ENCODE measurements around the gene DNM3. TPM values are rescaled to one million over a fixed set of nuclear protein-coding genes. Genes with fewer than 3 reads are reported as not detected.

DNM3 gene
- total RNA-seq, 1 donor from 2014 or later = 15.4 TPM

DNA sequence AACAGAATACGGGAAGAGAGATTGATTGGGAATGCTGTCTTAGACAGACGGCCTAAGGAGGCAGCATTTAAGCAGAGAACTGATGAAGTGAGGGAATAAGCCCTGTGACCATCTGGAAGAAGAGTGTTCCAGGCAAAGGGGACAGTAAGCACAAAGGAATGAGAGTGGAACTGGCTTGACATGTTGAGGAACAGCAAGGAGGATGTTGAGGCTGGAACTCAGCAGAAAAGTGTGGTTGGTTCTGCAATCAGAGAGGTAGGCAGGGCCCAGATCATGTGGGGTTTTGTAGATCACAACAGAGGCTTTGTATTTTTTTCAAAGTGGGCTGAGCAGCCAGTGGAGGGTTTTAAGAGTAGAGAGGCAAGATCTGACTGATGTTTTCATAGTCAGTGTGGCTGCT lies 157.4 kb downstream of the DNM3 start:
- DNase-seq = no peak
- TF ChIP-seq, protein P1, sequence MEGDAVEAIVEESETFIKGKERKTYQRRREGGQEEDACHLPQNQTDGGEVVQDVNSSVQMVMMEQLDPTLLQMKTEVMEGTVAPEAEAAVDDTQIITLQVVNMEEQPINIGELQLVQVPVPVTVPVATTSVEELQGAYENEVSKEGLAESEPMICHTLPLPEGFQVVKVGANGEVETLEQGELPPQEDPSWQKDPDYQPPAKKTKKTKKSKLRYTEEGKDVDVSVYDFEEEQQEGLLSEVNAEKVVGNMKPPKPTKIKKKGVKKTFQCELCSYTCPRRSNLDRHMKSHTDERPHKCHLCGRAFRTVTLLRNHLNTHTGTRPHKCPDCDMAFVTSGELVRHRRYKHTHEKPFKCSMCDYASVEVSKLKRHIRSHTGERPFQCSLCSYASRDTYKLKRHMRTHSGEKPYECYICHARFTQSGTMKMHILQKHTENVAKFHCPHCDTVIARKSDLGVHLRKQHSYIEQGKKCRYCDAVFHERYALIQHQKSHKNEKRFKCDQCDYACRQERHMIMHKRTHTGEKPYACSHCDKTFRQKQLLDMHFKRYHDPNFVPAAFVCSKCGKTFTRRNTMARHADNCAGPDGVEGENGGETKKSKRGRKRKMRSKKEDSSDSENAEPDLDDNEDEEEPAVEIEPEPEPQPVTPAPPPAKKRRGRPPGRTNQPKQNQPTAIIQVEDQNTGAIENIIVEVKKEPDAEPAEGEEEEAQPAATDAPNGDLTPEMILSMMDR (IDR thresholded peaks at IDR 0.05) = no peak
- Histone ChIP-seq H3K27ac (no peak overlapping the region), H3K9me3 (no peaks in the 10 kb centered on the region), H3K36me3 (no peaks in the 10 kb centered on the region), H3K27me3 (no peaks in the 10 kb centered on the region), H3K4me1 (no peaks in the 10 kb centered on the region), H3K4me3 (no peak overlapping the region)
- ATAC-seq = no peak
- intact Hi-C loops (cut with DNase I) = no loop called here

DNA sequence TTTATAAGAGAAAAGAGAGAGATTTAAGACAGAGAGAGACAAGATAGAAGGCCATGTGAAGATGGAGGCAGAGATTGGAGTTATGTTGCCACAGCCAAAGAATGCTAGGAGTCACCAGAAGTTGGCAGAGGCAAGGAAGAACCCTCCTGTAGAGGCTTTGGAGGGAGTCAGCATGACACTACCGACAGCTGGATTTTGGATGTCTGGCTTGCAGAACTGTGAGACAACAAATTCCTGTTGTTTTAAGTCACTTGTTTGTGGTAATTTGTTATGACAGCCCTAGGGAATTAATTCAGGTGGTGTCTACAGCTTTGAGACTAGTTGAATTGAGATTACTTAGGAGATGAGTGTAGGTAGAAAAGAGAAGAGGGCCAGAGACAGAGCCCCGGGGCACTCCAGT lies 158.5 kb downstream of the DNM3 start:
- intact Hi-C loops (cut with DNase I) = loop anchor here (10.0 kb wide), 1 partner anchor 405 kb away; no protein-coding TSS in a partner anchor
- no peak overlapping the region for H3K27ac ChIP-seq
- no peak for ATAC-seq
- TF ChIP-seq, protein P1 (IDR thresholded peaks at IDR 0.05) = no peak
- no peak for DNase-seq
- H3K27me3 ChIP-seq = no peaks in the 10 kb centered on the region
- no peaks in the 10 kb centered on the region for H3K9me3 ChIP-seq
- H3K4me1 ChIP-seq = no peaks in the 10 kb centered on the region
- no peak overlapping the region for H3K4me3 ChIP-seq
- no peaks in the 10 kb centered on the region for H3K36me3 ChIP-seq

DNA sequence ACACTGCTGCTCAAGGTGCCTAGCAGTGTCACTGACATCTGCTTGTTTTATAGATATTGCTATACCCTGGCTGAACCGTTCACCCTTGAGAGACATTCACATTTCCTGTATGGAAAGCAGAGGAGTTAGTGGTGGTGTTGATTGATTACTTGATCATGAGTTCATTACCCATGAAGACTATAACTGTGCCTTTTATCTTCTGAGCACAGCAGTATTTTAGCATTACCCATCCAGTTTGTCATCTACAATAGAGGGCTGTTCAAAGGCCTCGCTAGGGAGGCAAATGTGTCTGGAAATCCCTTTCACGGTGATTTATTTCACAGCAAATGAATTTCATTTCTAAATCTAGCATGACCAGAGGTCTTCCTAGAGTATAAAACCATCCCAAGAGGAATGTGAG lies 160.0 kb downstream of the DNM3 start:
- TF ChIP-seq, protein P1 (IDR thresholded peaks at IDR 0.05) = no peak

DNA sequence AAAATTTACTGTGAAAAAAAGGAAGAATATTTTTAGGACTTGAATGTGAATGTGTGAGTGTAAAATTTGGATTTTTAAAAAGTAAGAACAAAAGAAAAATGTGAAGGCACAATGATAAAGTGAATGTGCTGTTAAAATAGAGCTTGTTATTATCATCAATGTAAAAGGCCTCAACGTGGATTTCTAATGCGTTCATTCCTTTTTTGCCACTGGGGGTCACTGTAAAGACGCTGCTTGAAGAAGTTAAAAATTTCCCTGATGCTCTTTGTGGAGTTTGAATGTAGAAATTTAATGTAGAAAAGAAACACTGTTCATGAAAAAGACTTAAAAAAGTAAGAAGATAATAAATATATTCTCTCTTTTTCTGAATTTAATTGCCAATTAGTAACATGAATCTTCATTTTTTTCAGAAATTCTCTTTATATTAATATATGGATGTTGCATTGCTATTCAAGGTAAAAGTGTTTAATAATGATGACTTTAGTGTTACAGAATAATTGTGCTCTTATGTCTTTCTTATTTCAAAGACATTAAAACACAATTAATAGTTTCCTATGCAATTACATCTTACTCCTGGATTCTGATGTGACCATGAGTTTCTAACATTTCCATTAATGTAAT lies 161.5 kb downstream of the DNM3 start:
- H3K36me3 ChIP-seq = no peaks in the 10 kb centered on the region
- intact Hi-C loops (cut with DNase I) = loop anchor here (10.0 kb wide), 1 partner anchor 402 kb away; no protein-coding TSS in a partner anchor
- no peak for ATAC-seq

More for the DNA sequence above, 160.0 kb downstream of the DNM3 start:
- Histone ChIP-seq H3K4me1 (no peaks in the 10 kb centered on the region), H3K27ac (no peak overlapping the region), H3K27me3 (no peaks in the 10 kb centered on the region), H3K9me3 (no peaks in the 10 kb centered on the region), H3K4me3 (no peak overlapping the region), H3K36me3 (no peaks in the 10 kb centered on the region)
- DNase-seq (no peak), ATAC-seq (no peak)
- intact Hi-C loops (cut with DNase I) = loop anchor here (10.0 kb wide), 1 partner anchor 404 kb away; no protein-coding TSS in a partner anchor

DNA sequence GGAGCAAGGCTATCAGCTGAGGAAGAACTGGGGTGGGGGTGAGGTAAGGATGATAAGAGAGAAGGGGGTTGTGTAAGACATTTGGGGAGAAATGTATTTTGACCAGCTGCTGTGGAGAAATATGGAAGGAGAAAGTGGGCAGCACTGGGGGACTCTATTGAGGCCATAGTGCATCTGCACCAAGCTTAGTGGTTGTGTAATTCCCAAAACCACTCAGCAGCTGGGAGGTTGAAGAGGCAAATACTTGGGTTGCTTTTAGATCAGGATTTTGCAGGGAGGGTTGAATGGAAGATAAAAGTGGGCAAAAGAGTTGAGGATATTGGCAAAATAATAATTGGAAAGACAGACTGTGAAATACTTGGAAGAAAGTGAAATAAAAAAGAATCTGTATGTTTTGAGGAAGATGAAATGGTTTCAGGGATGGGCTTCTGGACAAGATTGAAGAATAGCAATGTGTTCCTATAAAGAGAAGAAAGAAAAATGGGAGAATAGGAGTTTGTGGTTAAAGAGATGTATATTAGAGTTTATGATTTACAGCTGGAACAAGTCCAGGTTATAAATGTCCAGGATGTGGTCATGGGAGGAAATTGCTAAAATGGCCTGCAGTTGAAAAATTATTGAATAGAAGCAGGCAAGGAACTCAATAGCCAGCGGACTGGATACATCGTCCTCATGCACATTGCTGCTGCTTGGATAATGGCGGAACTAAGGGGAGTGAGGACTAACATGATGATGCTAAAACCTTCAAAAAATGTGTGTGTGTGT lies 162.7 kb downstream of the DNM3 start:
- no peaks in the 10 kb centered on the region for H3K27me3 ChIP-seq
- no peaks in the 10 kb centered on the region for H3K9me3 ChIP-seq
- no peak overlapping the region for H3K4me3 ChIP-seq
- TF ChIP-seq, protein P1 (IDR thresholded peaks at IDR 0.05) = no peak
- DNase-seq = no peak
- no peaks in the 10 kb centered on the region for H3K4me1 ChIP-seq
- intact Hi-C loops (cut with DNase I) = loop anchor here (10.0 kb wide), 1 partner anchor 401 kb away; no protein-coding TSS in a partner anchor
- no peak for ATAC-seq
- H3K27ac ChIP-seq = no peak overlapping the region
- no peaks in the 10 kb centered on the region for H3K36me3 ChIP-seq

More for the DNA sequence above, 161.5 kb downstream of the DNM3 start:
- no peaks in the 10 kb centered on the region for H3K27me3 ChIP-seq
- H3K9me3 ChIP-seq = no peaks in the 10 kb centered on the region
- no peaks in the 10 kb centered on the region for H3K4me1 ChIP-seq
- H3K4me3 ChIP-seq = no peak overlapping the region
- TF ChIP-seq, protein P1 (IDR thresholded peaks at IDR 0.05) = peak; percentile 72
- no peak overlapping the region for H3K27ac ChIP-seq
- DNase-seq = no peak

Data from upper lobe of right lung (tissue), 1 donor.